Measurements from ENCODE around the gene CAP2.

Gene CAP2

DNA sequence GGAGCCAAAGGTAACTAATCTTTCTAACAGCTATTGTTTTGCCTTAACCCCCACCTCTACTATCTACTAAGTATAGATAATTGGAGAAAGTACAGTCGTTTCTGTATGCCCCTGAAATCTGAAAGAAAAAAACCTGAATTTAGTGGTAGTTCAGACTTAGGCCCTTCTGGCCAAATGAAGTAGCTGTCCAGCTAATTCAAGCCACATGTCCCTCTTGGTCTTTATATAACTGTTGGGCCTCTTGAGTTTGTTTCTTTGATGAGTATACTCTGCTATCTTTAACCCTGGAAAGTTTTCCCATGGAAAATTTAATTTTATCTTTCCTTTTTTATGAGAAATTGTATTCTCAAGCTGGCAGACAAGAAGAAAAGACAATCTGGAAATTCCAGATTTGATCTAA, 133.7 kb downstream of the CAP2 start:
- TF ChIP-seq YY1 (IDR thresholded peaks at IDR 0.05; ENCODE audit: low read depth) (no peak), FOXM1 (IDR thresholded peaks at IDR 0.05; ENCODE audit: borderline replicate concordance, low read depth) (no peak), TAF1 (IDR thresholded peaks at IDR 0.05; ENCODE audit: low read depth) (no peak)

DNA sequence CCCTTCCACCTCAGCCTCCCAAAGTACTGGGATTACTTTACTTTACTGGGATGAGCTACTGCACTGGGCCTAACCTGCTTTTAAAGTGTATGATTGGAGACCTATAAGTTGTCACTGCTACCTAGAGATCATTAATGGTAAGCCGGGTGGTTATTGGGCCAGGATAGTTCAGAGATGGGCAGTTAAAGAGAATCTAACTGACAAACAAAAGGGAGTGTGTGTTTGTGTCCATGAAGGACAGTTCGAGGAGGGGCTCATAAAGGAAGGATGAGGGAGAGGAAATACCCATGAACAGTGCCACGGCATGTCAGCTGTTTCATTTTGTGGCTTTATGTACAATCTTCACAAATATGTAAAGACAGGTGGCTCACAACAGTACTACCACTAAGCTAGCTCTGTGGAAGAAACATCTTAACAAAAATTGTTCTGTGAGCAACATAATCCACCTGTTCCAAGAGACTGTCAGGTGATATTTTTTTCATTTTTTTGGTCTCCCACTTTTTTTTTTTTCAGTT, 137.0 kb downstream of the CAP2 start:
- TF ChIP-seq TCF12 (IDR thresholded peaks at IDR 0.05; ENCODE audit: low read depth) = no peak
- TF ChIP-seq, protein P1, sequence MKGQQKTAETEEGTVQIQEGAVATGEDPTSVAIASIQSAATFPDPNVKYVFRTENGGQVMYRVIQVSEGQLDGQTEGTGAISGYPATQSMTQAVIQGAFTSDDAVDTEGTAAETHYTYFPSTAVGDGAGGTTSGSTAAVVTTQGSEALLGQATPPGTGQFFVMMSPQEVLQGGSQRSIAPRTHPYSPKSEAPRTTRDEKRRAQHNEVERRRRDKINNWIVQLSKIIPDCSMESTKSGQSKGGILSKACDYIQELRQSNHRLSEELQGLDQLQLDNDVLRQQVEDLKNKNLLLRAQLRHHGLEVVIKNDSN (IDR thresholded peaks at IDR 0.05) = no peak

DNA sequence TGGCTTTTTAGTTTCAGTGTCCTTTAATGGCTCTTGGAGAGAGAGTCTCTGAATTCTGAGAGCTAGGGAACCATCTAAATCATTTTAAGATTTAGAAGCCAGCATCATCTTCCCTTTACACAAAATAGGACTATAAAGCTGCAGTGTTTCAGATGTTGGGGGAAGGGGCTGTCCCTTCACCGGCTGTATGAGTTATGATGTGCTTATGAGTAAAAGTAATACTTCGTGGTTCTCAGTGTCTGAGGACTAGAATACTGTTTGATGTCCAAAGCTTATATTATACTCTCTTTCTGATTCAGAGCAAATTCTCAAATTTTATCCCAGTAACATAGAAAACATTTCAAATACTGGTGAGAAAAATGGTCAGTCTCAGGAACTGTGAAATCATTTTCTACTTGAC, 143.2 kb downstream of the CAP2 start:
- TF ChIP-seq NFIC (IDR thresholded peaks at IDR 0.05) (no peak), TCF12 (IDR thresholded peaks at IDR 0.05; ENCODE audit: low read depth) (no peak), CREB1 (IDR thresholded peaks at IDR 0.05; ENCODE audit: low read depth) (no peak)
- TF ChIP-seq, protein P2, sequence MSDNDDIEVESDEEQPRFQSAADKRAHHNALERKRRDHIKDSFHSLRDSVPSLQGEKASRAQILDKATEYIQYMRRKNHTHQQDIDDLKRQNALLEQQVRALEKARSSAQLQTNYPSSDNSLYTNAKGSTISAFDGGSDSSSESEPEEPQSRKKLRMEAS (IDR thresholded peaks at IDR 0.05) = no peak

DNA sequence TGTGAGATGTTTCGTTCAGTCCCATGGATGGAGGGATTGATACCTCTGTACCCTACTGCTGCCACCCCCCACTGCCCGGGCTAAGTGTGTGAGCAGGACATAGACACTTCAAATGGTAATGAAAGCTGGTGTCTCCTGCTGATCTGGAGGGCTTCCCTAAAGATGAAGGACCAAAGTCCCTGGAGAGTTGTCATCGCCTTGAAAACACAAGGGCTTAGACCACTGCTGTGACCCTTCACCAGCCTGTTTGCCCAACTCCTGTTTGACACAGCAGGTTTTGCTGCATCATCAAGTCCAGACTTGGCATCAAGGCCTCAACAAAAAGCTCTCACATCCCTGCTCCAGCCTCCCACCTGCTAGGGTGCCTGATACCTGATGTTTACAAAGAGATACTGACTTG, 148.8 kb downstream of the CAP2 start:
- TF ChIP-seq, protein P2 (IDR thresholded peaks at IDR 0.05) = no peak
- TF ChIP-seq NFIC (IDR thresholded peaks at IDR 0.05) (no peak), TAF1 (IDR thresholded peaks at IDR 0.05; ENCODE audit: low read depth) (no peak), TCF12 (IDR thresholded peaks at IDR 0.05; ENCODE audit: low read depth) (no peak), YY1 (IDR thresholded peaks at IDR 0.05; ENCODE audit: low read depth) (no peak), EP300 (IDR thresholded peaks at IDR 0.05; ENCODE audit: borderline replicate concordance) (no peak), TEAD4 (IDR thresholded peaks at IDR 0.05) (no peak), CREB1 (IDR thresholded peaks at IDR 0.05; ENCODE audit: low read depth) (no peak), CEBPB (IDR thresholded peaks at IDR 0.05) (no peak)

DNA sequence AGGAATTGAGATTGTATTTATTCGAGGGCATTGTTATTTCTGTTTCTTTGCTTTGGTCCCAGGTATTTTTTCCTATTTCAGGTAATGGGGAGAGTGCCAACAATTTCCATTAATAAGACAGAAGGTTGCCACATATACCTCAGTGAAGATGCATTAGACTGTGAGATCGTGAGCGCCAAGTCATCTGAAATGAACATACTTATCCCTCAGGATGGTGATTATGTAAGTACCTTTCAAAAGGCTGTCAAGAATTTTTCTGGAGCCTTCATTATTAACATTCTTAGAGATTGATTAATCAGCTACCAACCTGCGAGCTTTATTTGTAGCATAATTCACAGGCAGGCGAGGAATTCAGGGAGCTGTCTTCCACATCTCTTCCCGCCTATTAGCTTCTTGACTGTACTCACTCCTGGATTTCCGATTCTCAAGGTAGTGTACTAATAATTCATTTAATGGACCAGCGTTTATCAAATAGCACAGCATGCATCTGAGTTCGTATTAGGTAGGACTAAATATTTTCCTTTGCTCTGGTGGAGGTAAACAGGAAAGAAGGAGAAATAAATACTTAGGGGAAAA, 158.1 kb downstream of the CAP2 start:
- TF ChIP-seq YY1 (IDR thresholded peaks at IDR 0.05; ENCODE audit: low read depth) = no peak
- no peak for TF ChIP-seq RAD21 (IDR thresholded peaks at IDR 0.05; ENCODE audit: low read depth)
- TF ChIP-seq EGR1 (IDR thresholded peaks at IDR 0.05) = no peak
- no peak for TF ChIP-seq TEAD4 (IDR thresholded peaks at IDR 0.05)
- no peak for TF ChIP-seq CREB1 (IDR thresholded peaks at IDR 0.05; ENCODE audit: low read depth)
- TF ChIP-seq TAF1 (IDR thresholded peaks at IDR 0.05; ENCODE audit: low read depth) = no peak
- TF ChIP-seq, protein P2 (IDR thresholded peaks at IDR 0.05) = no peak
- no peak for TF ChIP-seq EP300 (IDR thresholded peaks at IDR 0.05; ENCODE audit: borderline replicate concordance)
- TF ChIP-seq ZBTB7A (IDR thresholded peaks at IDR 0.05; ENCODE audit: low read depth) = no peak
- no peak for TF ChIP-seq TCF12 (IDR thresholded peaks at IDR 0.05; ENCODE audit: low read depth)

DNA sequence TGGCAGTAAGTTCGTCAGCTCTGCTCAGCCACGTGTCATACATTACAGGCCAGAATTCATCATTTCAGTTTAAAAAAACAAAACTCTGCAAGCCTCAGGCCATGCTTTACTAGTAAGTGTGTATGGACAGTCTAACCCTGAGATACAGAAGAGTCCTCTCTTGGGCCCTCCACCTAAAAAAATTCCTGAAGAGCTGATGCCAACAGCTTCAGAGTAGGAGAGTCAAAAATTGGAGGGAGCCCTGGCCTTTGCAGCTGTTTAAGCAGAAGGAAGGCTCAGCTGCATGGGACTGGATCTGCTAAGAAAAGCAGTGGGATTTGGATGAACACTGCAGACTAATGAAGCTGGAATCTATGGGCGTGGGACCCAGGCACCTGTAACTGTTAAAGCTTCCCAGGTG, 159.5 kb downstream of the CAP2 start:
- TF ChIP-seq ZBTB7A (IDR thresholded peaks at IDR 0.05; ENCODE audit: low read depth) (no peak), CREB1 (IDR thresholded peaks at IDR 0.05; ENCODE audit: low read depth) (no peak), RAD21 (IDR thresholded peaks at IDR 0.05; ENCODE audit: low read depth) (no peak), CEBPB (IDR thresholded peaks at IDR 0.05) (no peak), TCF12 (IDR thresholded peaks at IDR 0.05; ENCODE audit: low read depth) (no peak), EP300 (IDR thresholded peaks at IDR 0.05; ENCODE audit: borderline replicate concordance) (no peak), YY1 (IDR thresholded peaks at IDR 0.05; ENCODE audit: low read depth) (no peak), TEAD4 (IDR thresholded peaks at IDR 0.05) (no peak), FOXM1 (IDR thresholded peaks at IDR 0.05; ENCODE audit: borderline replicate concordance, low read depth) (no peak), NFIC (IDR thresholded peaks at IDR 0.05) (no peak), EGR1 (IDR thresholded peaks at IDR 0.05) (no peak), TAF1 (IDR thresholded peaks at IDR 0.05; ENCODE audit: low read depth) (no peak)
- TF ChIP-seq, protein P2 (IDR thresholded peaks at IDR 0.05) = no peak
- TF ChIP-seq, protein P1 (IDR thresholded peaks at IDR 0.05) = no peak
- TF ChIP-seq, protein P3, sequence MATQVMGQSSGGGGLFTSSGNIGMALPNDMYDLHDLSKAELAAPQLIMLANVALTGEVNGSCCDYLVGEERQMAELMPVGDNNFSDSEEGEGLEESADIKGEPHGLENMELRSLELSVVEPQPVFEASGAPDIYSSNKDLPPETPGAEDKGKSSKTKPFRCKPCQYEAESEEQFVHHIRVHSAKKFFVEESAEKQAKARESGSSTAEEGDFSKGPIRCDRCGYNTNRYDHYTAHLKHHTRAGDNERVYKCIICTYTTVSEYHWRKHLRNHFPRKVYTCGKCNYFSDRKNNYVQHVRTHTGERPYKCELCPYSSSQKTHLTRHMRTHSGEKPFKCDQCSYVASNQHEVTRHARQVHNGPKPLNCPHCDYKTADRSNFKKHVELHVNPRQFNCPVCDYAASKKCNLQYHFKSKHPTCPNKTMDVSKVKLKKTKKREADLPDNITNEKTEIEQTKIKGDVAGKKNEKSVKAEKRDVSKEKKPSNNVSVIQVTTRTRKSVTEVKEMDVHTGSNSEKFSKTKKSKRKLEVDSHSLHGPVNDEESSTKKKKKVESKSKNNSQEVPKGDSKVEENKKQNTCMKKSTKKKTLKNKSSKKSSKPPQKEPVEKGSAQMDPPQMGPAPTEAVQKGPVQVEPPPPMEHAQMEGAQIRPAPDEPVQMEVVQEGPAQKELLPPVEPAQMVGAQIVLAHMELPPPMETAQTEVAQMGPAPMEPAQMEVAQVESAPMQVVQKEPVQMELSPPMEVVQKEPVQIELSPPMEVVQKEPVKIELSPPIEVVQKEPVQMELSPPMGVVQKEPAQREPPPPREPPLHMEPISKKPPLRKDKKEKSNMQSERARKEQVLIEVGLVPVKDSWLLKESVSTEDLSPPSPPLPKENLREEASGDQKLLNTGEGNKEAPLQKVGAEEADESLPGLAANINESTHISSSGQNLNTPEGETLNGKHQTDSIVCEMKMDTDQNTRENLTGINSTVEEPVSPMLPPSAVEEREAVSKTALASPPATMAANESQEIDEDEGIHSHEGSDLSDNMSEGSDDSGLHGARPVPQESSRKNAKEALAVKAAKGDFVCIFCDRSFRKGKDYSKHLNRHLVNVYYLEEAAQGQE (IDR thresholded peaks at IDR 0.05; ENCODE audit: low read depth) = no peak

DNA sequence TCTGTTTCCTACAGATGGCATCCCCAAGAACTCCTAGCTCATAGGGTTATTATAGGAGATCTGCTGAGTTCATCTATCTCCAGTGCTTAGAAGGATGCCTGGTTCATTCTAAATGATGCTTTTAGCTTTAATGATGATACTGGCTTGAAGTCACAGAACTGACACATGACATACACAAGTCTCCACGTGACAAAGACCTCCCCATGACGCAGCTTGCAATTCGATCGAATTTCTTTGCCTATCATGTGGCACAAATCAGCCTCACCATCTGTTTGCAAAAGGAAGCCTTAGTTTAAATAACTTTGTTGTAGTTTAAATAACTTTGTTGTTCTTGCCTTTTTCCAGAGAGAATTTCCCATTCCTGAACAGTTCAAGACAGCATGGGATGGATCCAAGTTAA, 162.6 kb downstream of the CAP2 start:
- no peak for TF ChIP-seq CREB1 (IDR thresholded peaks at IDR 0.05; ENCODE audit: low read depth)
- TF ChIP-seq EGR1 (IDR thresholded peaks at IDR 0.05) = no peak
- TF ChIP-seq, protein P2 (IDR thresholded peaks at IDR 0.05) = no peak
- no peak for TF ChIP-seq ZBTB7A (IDR thresholded peaks at IDR 0.05; ENCODE audit: low read depth)
- TF ChIP-seq, protein P1 (IDR thresholded peaks at IDR 0.05) = no peak
- no peak for TF ChIP-seq NFIC (IDR thresholded peaks at IDR 0.05)
- no peak for TF ChIP-seq TCF12 (IDR thresholded peaks at IDR 0.05; ENCODE audit: low read depth)
- TF ChIP-seq, protein P3 (IDR thresholded peaks at IDR 0.05; ENCODE audit: low read depth) = no peak
- TF ChIP-seq TEAD4 (IDR thresholded peaks at IDR 0.05) = no peak
- no peak for TF ChIP-seq TAF1 (IDR thresholded peaks at IDR 0.05; ENCODE audit: low read depth)
- TF ChIP-seq FOXM1 (IDR thresholded peaks at IDR 0.05; ENCODE audit: borderline replicate concordance, low read depth) = no peak
- TF ChIP-seq YY1 (IDR thresholded peaks at IDR 0.05; ENCODE audit: low read depth) = no peak
- no peak for TF ChIP-seq EP300 (IDR thresholded peaks at IDR 0.05; ENCODE audit: borderline replicate concordance)
- no peak for TF ChIP-seq RAD21 (IDR thresholded peaks at IDR 0.05; ENCODE audit: low read depth)
- TF ChIP-seq CEBPB (IDR thresholded peaks at IDR 0.05) = no peak
